Neural progenitor cell (in vitro differentiated cells): ENCODE results near the gene GBP4. TPM values are rescaled to one million over a fixed set of nuclear protein-coding genes. Genes with fewer than 3 reads are reported as not detected.

Experiments used
- DNase-seq: peaks from one replicate; pipeline ENCODE4 v3.0.0-alpha.2; 2016; ENCODE audit warnings: low spot score
- H2AFZ ChIP-seq: fragments of 200-600 bp; sonication (generic); replicated peaks from 2 replicates; pipeline ENCODE4 v1.6.1; 2016; ENCODE audit warnings: antibody characterized with exemption
- H3F3A ChIP-seq: fragments of 200-600 bp; sonication (generic); 2 replicates; pipeline ENCODE4 v1.6.1; 2016; ENCODE audit warnings: antibody characterized with exemption, low read depth
- H3K27ac ChIP-seq: fragments of 200-600 bp; sonication (generic); 2 replicates; pipeline ENCODE4 v1.5.1; 2016; ENCODE audit warnings: mild to moderate bottlenecking
- H3K27me3 ChIP-seq: fragments of 200-600 bp; sonication (generic); 2 replicates; pipeline ENCODE4 v1.6.1; 2016; ENCODE audit warnings: mild to moderate bottlenecking, moderate library complexity
- H3K36me3 ChIP-seq: fragments of 200-600 bp; sonication (generic); 2 replicates; pipeline ENCODE4 v1.5.1; 2016
- H3K4me1 ChIP-seq: fragments of 200-600 bp; sonication (generic); 2 replicates; pipeline ENCODE4 v1.6.1; 2016; ENCODE audit warnings: mixed run types
- H3K4me2 ChIP-seq: fragments of 200-600 bp; sonication (generic); 2 replicates; pipeline ENCODE4 v1.6.1; 2016
- H3K4me3 ChIP-seq: fragments of 200-600 bp; sonication (generic); 2 replicates; pipeline ENCODE4 v1.5.1; 2016
- H3K79me2 ChIP-seq: fragments of 200-600 bp; sonication (generic); 2 replicates; pipeline ENCODE4 v1.6.1; 2016; ENCODE audit warnings: low read depth
- H3K9ac ChIP-seq: fragments of 200-600 bp; sonication (generic); 2 replicates; pipeline ENCODE4 v1.6.1; 2016
- H3K9me3 ChIP-seq: fragments of 200-600 bp; sonication (generic); 2 replicates; pipeline ENCODE4 v1.5.1; 2016; ENCODE audit warnings: low read depth
- H4K20me1 ChIP-seq: fragments of 200-600 bp; sonication (generic); 2 replicates; pipeline ENCODE4 v1.6.1; 2016; ENCODE audit warnings: low read depth
- H3K27ac Mint-ChIP-seq: 3 replicates; pipeline ENCODE4 v1.8.0; 2021; ENCODE audit warnings: mixed read lengths
- H3K27me3 Mint-ChIP-seq: 2 replicates; pipeline ENCODE4 v1.8.0; 2022; ENCODE audit warnings: low read depth, mild to moderate bottlenecking, inconsistent platforms, moderate library complexity, mixed read lengths; ENCODE audit not compliant: insufficient read depth
- H3K36me3 Mint-ChIP-seq: 3 replicates; pipeline ENCODE4 v1.8.0; 2021; ENCODE audit warnings: mixed read lengths
- H3K4me1 Mint-ChIP-seq: 3 replicates; pipeline ENCODE4 v1.8.0; 2021; ENCODE audit warnings: mixed read lengths
- H3K4me3 Mint-ChIP-seq: 3 replicates; pipeline ENCODE4 v1.8.0; 2021; ENCODE audit warnings: mild to moderate bottlenecking, moderate library complexity, mixed read lengths
- H3K9me3 Mint-ChIP-seq: 3 replicates; pipeline ENCODE4 v1.8.0; 2020; ENCODE audit warnings: mixed read lengths
- EZH2 ChIP-seq: fragments of 200-600 bp; sonication (generic); IDR thresholded peaks from 2 replicates; pipeline ENCODE4 v1.6.1; 2017; ENCODE audit warnings: antibody characterized with exemption, mild to moderate bottlenecking, moderate library complexity
- EZH2phosphoT487 ChIP-seq: fragments of 200-600 bp; sonication (generic); IDR thresholded peaks from 2 replicates; pipeline ENCODE4 v1.6.1; 2017; ENCODE audit warnings: antibody characterized with exemption
- total RNA-seq: library from RNA; depleted of rRNA; stranded (reverse); fragments of >200 nt; gene quantifications from 2 replicates; pipeline ENCODE4 v1.2.3, GENCODE V29; 2015; ENCODE audit warnings: low replicate concordance
- TF ChIP-seq, protein P1 (sequence below): fragments of 200-600 bp; sonication (generic); IDR thresholded peaks from 2 replicates; pipeline ENCODE4 v1.5.1; 2017; ENCODE audit warnings: antibody characterized with exemption, mild to moderate bottlenecking

Gene GBP4
- total RNA-seq, 1 donor from 2014 or later = not detected

DNA sequence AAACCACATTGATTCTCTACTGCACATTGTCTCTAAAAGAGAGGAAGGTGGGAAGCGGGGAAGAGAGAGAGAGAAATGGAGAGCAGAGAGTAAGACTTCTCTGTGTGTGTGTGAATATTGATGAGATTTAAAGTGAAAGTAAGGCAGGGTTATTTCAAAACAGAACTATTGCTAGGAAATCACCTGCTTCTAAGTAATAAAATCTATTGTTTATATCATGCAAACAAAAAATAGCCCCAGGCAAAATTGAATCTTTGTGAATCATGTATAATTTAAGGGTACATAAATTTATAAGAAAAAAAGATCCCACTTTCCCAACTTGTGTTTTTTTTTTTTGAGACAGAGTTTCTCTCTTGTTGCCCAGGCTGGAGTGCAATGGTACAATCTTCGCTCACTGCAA lies 21.8 kb downstream of the GBP4 start:
- DNase-seq = no peak
- Mint-ChIP-seq H3K27me3 (no peaks in the 10 kb centered on the region), H3K36me3 (no peaks in the 10 kb centered on the region), H3K4me3 (no peak overlapping the region), H3K27ac (no peak overlapping the region), H3K9me3 (peaks cover under 1% of the 10 kb centered on the region), H3K4me1 (no peaks in the 10 kb centered on the region)
- TF ChIP-seq, protein P1, sequence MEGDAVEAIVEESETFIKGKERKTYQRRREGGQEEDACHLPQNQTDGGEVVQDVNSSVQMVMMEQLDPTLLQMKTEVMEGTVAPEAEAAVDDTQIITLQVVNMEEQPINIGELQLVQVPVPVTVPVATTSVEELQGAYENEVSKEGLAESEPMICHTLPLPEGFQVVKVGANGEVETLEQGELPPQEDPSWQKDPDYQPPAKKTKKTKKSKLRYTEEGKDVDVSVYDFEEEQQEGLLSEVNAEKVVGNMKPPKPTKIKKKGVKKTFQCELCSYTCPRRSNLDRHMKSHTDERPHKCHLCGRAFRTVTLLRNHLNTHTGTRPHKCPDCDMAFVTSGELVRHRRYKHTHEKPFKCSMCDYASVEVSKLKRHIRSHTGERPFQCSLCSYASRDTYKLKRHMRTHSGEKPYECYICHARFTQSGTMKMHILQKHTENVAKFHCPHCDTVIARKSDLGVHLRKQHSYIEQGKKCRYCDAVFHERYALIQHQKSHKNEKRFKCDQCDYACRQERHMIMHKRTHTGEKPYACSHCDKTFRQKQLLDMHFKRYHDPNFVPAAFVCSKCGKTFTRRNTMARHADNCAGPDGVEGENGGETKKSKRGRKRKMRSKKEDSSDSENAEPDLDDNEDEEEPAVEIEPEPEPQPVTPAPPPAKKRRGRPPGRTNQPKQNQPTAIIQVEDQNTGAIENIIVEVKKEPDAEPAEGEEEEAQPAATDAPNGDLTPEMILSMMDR = no peak
- TF ChIP-seq EZH2phosphoT487 (no peak), EZH2 (no peak)
- Histone ChIP-seq H3K9me3 (no peaks in the 10 kb centered on the region), H4K20me1 (no peaks in the 10 kb centered on the region), H3K9ac (no peak overlapping the region), H3K36me3 (no peaks in the 10 kb centered on the region), H3K79me2 (no peaks in the 10 kb centered on the region), H3F3A (no peaks in the 10 kb centered on the region), H3K27ac (no peak overlapping the region), H2AFZ (peak overlapping the region; percentile 14), H3K4me3 (no peak overlapping the region), H3K4me1 (no peaks in the 10 kb centered on the region), H3K27me3 (no peaks in the 10 kb centered on the region), H3K4me2 (no peak overlapping the region)

DNA sequence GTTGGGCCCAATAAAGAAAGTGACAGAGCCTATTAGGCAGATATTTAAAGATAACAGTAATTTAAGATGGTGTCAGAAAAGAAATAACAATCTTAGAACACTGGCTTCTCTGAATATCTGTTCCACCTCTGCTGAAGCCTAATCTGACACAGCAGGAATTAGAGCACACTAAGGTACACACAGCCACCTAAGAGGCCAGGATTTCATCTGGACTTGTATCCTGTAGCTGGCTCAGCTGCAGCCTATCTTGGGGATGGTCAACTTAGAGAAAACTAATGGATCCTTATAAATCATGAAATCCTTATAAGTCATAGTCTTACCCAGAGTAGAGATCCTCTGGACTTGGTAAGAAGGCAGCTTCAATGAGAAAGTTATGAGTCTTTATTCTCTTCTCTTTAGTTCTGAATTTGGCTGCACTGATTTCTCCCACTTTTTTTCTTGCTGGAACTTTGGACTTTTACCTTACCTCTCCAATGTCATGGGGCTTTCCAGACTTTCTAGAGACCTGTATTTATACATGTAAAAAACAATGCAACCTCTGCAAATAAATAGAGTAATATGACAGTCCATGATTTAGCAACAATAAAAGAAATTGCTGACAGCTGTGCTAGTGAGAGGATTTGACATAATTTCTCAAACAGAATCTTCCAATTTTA lies 23.0 kb downstream of the GBP4 start, which contains the start of gene GBP7:
Gene GBP7 (minus strand): TSS at position 403 of the 656 bp plus-strand sequence. CDS start 4,068 bp downstream, outside the sequence.
- no peaks in the 10 kb centered on the region for H3F3A ChIP-seq
- no peak within 1 kb of the TSS for H3K27ac ChIP-seq
- no peak within 1 kb of the TSS for H3K4me3 ChIP-seq
- H3K4me1 ChIP-seq = no peaks in the 10 kb centered on the region
- Mint-ChIP-seq H3K4me3 (no peak within 1 kb of the TSS), H3K9me3 (no peaks in the 10 kb centered on the region), H3K36me3 (no peaks in the 10 kb centered on the region), H3K4me1 (no peaks in the 10 kb centered on the region), H3K27ac (no peak within 1 kb of the TSS), H3K27me3 (no peaks in the 10 kb centered on the region)
- no peak within 1 kb of the TSS for H3K4me2 ChIP-seq
- no peak within 1 kb of the TSS for H3K9ac ChIP-seq
- H4K20me1 ChIP-seq = no peaks in the 10 kb centered on the region
- H2AFZ ChIP-seq = peak within 1 kb of the TSS; percentile 14
- TF ChIP-seq EZH2 (no peak), EZH2phosphoT487 (no peak)
- TF ChIP-seq, protein P1 = no peak
- no peak for DNase-seq
- H3K36me3 ChIP-seq = no peaks in the 10 kb centered on the region
- H3K79me2 ChIP-seq = no peaks in the 10 kb centered on the region
- H3K9me3 ChIP-seq = no peaks in the 10 kb centered on the region
- no peaks in the 10 kb centered on the region for H3K27me3 ChIP-seq

DNA sequence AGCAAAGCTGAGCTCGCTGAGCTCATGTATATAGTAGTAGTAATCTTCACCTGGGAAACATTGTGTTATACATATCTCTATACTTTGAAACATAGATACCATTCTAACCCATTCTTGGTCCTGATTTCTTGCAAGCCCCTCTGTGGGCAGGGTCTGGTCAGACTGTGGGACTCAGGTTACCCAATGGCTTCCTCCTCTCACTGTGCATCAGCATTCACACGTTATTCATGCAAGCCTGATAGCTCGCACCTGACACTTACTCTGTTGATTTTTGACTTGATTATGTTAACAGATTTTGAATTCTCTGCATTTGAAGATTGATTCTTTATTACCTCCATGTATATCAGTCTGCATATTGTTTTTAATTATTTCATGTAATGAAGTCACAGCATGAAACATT lies 24.3 kb downstream of the GBP4 start:
- no peak overlapping the region for H3K4me3 Mint-ChIP-seq
- Histone ChIP-seq H3F3A (no peaks in the 10 kb centered on the region), H3K27me3 (no peaks in the 10 kb centered on the region), H2AFZ (no peak overlapping the region), H3K4me1 (no peaks in the 10 kb centered on the region), H3K27ac (no peak overlapping the region), H3K9me3 (no peaks in the 10 kb centered on the region), H4K20me1 (no peaks in the 10 kb centered on the region), H3K4me2 (no peak overlapping the region), H3K36me3 (no peaks in the 10 kb centered on the region), H3K79me2 (no peaks in the 10 kb centered on the region), H3K9ac (no peak overlapping the region), H3K4me3 (no peak overlapping the region)
- H3K9me3 Mint-ChIP-seq = no peaks in the 10 kb centered on the region
- H3K27ac Mint-ChIP-seq = no peak overlapping the region
- no peaks in the 10 kb centered on the region for H3K36me3 Mint-ChIP-seq
- TF ChIP-seq EZH2phosphoT487 = no peak
- TF ChIP-seq, protein P1 = no peak
- no peak for TF ChIP-seq EZH2
- H3K27me3 Mint-ChIP-seq = no peaks in the 10 kb centered on the region
- no peak for DNase-seq
- no peaks in the 10 kb centered on the region for H3K4me1 Mint-ChIP-seq
